Limb (tissue), 2 donors: ENCODE data around the gene SLAIN2.
A peak's percentile ranks its signal among the peaks of the same experiment; 100 is the strongest.
"Not testable (repeated sequence)": the region's sequence is repeated elsewhere in the genome, so short reads cannot be mapped to it uniquely, and the experiment has no call there.

ENCODE experiments used
- DNase-seq, 2 donors: peaks; one replicate each; pipeline ENCODE4 v3.0.0-alpha.2; 2016; ENCODE audit errors: extremely low spot score in 2 of 2

SLAIN2 gene

DNA sequence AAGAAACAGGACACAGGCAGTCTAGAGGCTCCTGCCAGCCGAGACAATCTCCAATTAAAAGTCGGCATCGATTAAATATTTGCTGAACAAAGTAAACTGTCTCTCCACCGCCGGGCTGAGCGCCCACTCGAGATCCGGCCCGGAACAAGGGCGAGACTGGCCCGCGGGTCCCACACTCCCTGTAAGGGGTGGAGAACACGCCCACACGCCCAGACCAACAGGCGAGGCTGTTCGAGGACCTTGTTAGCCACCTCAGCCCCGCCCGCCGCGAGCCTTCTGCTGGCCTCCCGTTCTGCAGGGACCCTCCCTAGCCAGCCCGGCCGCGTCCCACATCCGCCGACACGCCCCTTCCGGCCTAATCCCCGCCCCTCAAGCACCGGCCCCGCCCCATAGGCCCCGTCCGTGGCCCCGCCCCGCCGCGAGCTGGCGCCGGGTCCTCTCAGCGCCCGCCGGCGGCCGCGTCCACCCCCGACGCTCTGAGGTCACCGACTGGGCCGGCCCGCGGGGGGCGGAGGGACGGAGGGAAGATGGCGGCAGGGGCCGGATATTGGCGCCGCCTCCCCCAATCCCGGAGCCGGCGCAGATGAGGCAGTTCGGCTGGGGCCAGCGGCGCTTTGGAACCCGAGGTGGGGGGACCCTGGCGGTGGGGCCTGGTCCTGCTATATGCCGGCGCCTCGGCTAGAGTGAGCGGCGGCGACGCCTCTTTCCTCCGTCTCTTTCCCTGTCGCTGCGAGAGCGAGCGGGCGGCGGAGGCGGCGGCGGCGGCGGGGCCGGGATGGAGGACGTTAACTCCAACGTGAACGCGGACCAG is at the start of gene SLAIN2:
TSS of gene SLAIN2 (plus strand) at position 565 of the 811 bp plus-strand sequence. CDS start at position 776, 211 bp downstream.
- peak; percentile 98 to 100 for DNase-seq

DNA sequence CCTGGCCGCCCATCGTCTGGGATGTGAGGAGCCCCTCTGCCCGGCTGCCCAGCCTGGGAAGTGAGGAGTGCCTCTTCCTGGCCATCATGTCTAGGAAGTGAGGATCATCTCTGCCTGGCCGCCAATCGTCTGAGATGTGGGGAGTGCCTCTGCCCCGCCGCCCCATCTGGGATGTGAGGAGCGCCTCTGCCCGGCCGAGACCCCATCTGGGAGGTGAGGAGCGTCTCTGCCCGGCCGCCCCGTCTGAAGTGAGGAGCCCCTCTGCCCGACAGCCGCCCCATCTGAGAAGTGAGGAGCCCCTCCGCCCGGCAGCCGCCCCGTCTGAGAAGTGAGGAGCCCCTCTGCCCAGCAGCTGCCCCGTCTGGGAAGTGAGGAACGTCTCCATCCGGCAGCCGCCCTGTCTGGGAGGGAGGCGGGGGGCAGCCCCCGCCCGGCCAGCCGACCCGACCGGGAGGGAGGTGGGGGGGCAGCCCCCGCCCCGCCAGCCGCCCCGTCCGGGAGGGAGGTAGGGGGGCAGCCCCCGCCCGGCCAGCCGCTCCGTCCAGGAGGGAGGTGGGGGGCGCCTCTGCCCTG is 49.0 kb upstream of the SLAIN2 start:
- not testable (repeated sequence) for DNase-seq

DNA sequence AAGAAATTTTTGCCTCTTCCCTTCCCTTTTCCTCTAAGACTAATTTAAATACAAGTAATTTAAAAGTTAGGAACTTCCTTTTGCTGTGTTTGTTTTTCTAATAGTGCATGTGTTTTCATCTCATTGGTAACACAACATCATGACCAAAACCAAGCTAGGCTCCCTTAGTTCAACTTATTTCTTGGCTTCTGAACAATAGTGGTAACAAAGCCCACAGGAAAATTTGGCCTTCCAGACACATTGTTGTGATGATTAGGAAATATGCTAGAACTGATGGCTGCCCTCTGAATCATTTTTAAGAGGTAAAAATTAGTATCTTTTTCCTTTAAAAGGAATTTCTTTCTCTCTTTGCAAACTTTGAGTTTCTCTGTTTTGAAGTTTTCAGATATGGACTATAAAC is 46.2 kb upstream of the SLAIN2 start:
- no peak for DNase-seq

DNA sequence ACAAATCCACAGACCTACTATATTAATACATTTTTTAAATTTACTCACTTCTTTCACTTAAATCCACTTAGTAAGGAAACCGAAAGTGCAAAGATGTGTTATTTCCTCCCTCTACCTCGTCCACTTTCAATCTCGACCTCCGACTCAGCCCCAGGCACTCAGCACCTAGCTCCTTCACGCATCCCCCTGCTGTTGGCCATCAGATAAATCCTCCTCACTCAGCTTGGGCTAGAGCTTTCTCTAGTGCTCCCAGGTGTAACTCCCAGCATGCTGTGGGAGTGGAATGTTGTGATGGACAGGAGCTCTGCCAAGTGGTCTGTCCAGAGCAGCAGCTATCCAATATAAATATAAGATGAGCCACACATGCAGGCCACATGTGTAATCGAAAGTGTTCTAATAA is 45.0 kb upstream of the SLAIN2 start:
- no peak for DNase-seq

DNA sequence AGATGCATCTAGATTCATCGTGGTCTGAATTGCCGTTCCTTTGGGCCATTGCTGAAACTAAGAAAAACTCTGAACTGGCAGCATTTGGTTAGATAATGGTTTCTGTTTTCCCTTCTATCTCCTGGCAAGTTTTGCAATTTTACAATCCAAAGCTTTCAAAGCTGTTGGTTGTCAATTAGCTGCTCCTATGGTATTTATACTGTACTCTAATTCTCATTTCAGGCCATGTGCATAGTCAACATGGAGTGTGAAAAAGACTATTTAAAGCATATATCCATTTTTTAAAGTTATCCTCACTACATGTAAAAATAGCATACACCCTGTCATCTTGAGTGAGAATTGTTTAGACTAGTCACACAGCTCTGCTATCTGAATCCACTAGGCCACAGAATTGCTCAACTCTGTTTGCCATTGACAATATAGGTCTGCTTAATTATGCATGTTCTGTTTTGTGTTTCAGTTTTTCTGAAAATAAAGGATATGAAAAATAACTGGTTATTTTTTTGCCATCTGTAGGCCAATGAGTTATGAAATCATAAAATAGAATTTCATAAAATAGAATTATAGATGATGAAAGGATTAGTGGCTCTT is 44.0 kb upstream of the SLAIN2 start:
- DNase-seq, result no peak

DNA sequence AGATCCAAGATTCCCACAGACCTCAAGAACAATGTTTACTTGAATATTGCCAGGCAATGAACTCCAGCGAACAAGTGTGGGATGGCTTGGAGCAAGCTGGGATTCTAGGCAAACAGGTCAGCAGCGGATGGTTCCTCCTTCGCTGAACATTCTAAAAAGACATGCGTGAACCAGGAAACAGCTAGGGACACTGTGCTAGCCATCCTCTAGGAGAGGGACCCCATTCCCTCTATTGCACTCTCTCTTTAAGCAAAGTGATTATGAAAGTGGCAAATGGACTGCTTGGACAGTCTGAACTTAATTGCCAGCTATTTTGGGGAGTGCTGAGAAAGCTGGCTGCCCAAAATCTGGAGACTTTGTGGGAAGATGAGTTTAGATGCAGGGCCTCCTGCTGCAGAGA is 41.8 kb upstream of the SLAIN2 start:
- no peak for DNase-seq

DNA sequence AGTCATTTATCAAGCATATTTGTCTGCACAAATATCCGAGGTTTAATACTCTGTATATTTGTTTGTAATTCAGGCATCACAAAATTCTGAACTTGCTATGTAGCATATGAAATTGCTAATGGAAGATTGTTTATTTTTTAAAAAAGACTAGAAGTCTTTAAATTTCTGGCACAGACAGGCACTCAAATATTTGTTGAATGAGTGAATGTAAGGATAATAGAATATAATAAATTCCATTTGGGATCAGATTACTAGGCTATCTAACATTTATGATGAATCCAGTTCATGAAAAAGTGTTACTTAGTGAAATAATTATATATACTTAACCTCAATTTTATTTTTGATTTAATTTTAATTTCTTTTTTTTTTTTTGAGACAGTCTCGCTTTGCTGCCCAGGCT is 41.3 kb upstream of the SLAIN2 start:
- no peak for DNase-seq

DNA sequence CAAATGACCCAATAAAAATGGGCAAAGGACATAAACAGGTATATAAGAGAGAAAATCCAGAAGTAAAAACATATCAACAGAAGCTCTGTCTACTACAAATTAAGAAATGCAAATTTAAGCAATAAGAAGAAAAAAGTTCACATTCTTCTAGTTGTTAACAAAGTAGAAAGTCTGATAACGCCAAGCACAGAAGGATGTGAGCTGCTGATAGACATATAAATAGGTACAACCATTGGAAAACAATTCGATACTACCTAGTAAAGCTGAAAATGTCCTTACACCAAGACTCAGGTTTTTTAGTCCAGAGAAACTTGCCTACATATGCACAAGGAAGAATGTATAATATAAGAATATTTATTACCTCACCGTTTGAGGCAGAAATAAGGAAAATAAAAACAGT is 35.8 kb upstream of the SLAIN2 start:
- no peak for DNase-seq

DNA sequence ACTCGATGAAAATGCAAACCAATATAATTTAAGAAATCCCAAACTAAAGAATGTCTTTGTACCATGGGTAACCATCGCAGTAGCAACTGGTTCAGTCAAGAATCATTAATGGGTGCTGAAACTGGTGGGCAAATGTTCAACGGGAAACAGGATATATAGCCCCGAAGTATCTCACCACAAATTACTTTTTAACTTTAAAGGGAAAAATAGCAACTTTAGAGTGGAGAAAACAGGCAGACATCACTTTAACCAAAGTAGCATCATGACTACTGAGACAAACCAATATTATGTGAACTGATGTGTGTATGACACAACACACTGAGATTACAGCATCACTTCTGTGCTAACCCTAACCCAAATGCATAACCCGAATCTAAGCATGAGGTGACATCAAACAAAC is 33.8 kb upstream of the SLAIN2 start:
- no peak for DNase-seq

DNA sequence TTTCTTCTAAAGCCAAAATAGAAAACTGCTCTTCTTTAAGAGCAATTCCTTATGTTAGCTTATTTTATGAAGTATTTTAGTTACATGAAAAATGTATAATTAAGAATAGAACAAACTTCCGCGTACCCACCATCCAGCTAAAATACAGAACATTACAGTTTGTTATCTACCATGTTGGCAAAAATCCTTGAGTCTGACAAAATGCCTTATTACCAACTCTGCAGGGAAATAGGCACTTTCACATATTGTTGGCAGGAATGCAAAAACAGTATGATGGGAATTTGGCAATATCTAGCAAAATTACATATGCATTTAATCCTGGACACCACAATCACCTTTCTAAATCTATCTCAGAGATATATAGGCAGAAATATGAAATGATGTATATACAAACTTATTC is 32.4 kb upstream of the SLAIN2 start:
- DNase-seq, result no peak

DNA sequence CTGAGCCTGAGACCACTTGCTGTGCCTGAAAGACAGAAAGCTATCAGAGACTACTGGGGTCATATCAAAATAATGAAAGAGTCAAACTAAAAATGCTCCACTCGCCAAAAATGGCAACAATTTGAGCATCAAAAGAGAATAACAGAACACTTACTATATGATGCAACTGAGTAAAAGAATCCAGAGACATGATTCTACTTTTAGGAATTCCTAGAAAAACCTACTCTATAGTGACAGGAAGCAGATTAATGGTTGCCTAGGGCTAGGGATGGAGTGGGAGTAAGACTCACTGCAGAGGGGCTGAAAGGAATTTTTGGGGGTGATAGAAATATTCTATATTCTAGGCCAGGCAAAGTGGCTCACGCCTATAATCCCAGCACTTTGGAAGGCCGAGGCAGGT is 29.4 kb upstream of the SLAIN2 start:
- no peak for DNase-seq

DNA sequence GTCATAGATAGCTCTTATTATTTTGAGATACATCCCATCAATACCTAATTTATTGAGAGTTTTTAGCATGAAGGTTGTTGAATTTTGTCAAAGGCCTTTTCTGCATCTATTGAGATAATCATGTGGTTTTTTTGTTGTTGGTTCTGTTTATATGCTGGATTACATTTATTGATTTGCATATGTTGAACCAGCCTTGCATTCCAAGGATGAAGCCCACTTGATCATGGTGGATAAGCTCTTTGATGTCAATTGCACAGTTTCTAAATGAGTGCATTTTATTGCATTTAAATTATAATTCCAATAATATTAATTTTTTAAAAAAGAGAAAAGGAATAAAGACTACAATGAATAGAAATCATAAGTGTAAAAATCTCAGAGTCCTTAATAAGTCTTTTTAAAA is 26.6 kb upstream of the SLAIN2 start:
- DNase-seq, result not testable (repeated sequence)

DNA sequence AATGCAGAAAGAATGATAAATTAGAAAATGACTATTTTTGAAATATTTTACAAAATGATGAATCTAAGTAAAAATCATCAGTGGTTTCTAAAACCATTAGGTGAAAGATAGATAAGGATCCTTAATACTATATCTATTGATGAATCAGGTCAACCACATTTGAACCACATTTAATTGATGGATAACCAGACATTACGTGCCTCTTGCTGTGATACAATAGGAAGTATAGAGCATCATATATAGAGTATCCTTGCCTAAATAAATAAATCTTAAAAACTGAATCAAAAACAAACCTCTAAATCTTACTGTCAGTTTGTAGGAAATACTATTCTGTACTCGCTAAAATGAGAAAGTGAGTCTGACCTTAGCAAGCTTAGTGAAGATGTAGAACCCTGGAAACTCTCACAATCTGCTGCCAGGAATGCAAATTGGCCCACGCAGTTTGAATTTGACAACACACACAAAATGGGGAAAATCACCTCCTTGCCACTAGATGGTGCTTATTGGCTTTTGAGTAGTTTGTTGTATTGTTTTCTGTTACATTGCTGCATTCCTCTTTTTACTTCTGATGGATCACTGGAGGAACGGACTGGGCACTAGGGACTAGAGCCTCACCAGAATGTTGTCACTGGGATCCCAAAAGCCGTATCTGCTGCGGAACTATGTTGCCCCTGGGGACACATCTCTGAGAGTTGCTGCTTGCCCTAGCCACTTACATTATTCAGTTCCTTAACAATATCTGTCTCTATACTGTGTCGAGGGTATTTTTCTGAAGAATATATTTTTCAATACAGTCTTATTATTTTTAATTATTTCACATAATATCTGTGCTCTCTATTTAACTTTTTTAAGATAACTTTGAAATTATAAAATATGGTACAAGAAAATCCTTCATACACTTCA is 25.4 kb upstream of the SLAIN2 start:
- DNase-seq, result no peak

DNA sequence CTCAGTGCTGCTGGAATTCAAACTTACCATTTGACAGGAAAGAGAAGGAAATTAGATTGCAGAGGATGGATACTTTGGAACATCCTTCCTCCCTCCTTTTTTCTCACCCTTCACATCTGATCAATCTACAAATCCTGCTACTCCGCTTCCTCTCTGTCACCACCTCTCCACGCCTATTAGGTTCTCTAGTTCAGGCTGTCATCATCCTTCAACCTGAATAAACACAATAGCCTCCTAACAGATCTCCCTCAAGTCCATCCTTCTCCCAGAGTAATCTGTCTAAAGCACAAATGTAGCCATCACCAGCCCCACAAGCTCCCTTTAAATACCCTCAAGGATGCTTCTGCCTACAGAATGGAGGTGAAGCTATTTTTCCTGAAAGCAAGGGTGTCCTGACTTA is 20.0 kb upstream of the SLAIN2 start:
- DNase-seq, result no peak

DNA sequence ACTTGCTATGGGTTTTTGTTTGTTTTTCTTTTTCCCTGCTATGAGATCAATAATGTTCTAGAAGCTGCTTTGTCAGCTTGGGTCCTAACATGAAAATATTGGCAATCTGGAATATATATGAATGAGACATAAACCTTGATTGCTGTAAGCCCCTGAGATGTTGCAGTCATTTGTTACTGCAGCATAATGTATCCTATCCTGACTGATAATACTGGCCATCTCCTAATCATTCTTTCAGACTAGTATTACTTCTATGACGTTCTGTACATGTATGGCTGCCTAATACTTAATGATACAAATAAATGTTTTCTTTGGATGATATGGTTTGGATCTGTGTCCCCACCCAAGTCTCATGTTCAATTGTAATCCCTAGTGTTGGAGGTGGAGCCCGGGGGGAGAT is 19.3 kb upstream of the SLAIN2 start:
- DNase-seq, result no peak

DNA sequence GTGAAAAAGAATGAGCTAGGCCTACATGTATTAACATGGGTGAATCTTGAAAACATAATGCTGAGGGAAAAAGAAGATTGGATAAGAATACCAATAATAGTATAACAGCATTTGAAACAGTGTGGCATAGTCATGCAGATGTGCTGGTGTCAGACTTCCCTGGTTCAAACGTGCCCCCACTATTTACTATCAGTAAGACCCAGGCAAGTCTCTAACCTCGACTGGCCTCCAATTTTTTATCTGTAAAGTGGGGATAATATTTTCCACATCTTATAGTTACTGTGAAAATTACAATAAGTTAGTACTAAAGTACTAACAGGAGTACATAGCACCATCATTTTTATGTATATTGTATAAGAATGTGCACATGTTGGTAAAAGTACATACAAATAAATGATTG is 17.0 kb upstream of the SLAIN2 start:
- no peak for DNase-seq

DNA sequence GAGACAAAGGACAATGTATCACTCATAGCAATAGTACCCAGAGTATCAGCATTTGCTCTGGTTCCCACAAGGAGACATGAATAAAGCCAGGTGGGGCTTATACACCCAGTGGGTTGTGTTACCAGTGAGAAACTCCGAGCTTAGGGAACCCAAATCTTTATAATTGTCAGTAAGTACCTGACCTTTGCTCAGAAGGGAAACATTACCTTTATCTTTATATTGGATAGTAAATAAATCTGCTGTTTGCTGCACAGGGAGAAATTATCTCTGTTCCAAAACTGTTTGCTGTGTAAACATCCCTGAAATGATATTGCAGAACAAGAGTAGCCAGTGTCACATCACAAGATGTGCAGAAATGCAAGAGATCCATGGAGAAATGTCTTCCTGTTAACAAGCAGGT is 12.1 kb upstream of the SLAIN2 start:
- DNase-seq, result no peak

DNA sequence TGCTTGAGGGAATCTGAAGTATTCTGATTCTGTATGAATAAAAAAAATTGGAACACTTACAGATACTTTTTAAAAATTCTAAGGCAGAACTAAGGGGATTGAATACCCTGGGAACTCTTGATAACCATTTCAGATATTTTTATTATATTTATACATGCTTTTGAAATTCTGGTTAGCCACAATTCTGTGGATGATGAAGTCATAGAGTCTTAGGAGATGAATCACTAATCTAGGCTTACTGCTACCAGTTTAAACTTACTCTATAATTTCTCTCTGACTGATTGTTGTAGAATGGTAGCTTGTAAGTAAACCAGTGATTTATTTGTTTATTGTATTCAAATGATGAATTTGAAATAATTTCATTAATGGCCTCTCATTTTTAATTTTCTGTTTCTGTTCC is 11.4 kb upstream of the SLAIN2 start:
- no peak for DNase-seq

DNA sequence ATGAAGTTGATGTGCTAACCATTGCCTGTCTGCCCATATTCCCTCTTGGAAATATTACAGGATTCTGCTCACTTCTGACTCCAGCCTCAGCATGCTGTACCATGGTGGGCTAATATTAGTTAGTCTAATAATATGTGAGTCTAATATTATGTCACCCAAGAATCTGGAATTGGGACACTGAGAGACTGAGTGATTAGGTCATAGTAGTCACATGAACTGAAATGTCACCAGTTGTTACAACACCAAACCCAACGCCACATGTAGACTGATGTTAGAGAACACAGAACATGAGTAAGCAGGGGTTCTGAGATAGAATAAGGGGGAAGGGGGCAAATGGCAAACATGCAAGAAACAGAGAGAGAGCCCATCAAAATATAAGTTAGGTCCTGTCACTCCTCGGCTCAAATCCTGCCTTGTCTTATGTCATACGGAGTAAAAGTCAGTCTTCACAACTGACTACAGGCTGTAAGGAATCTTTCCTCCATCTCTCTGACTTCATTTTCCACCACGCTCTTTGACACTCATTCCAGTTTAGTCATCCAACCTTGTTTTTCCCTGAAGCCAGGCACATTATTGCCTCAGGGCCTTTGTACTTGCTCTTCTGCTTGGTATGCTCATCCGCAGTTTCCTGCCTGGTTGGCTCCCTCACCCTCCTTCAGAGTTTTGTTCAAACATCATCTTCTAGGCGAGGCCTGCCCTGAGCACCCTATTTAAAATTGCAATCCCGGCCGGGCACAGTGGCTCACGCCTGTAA is 9.6 kb upstream of the SLAIN2 start:
- DNase-seq, result no peak

DNA sequence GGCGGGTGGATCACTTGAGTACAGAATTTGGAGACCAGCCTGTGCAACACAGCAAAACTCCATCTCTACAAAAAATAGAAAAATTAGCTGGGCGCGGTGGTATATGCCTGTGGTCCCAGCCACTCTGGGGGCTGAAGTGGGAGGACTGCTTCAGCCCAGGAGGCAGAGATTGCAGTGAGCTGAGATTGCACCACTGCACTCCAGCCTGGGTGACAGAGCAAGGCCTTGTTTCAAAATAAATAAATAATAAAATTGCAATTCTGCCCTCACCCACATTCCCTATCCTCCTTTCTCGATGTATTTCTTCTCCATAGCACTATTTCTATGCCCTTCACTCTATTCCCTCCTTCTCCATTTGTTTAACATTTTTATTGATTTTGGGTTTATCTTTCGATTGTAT is 8.7 kb upstream of the SLAIN2 start:
- no peak for DNase-seq

DNA sequence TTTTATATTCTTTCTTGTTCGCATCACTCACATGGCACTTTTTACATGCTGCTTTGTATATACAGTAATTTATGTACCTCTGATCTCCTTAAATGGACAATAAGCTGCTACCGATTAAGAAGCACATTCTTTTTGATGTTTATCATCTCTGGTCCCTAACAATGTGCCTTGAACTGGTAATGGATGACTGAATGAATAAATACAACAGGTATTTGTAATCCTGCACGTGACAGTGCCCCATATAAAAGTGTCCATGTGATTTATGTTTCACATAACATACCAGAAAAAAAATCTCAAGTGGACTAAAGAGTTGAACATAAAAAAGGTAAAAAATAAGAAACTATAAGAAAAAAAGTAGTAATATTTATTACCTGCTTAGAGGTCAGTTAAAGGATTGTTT is 7.7 kb upstream of the SLAIN2 start:
- DNase-seq, result no peak
